PFSK-1 (cell line): ENCODE data around the gene RDM1.

Experiments
- FOXP2 ChIP-seq: optimal IDR thresholded peaks from 2 replicates; pipeline ENCODE3; 2011; ENCODE audit warnings: borderline replicate concordance, control low read depth, inconsistent platforms; ENCODE audit not compliant: insufficient read depth; ENCODE audit errors: extremely low read length, extremely low read depth
- POLR2AphosphoS5 ChIP-seq: IDR thresholded peaks from 2 replicates; pipeline ENCODE4 v1.6.1; 2012; ENCODE audit warnings: low read depth, mild to moderate bottlenecking, control low read depth, low read length, moderate library complexity
- SIN3A ChIP-seq: IDR thresholded peaks from 2 replicates; pipeline ENCODE4 v1.6.1; 2012; ENCODE audit warnings: mild to moderate bottlenecking, low read length, moderate library complexity, borderline replicate concordance; ENCODE audit not compliant: insufficient read depth

- TF ChIP-seq SIN3A, result no peak
- TF ChIP-seq FOXP2, result no peak
- no peak for TF ChIP-seq POLR2AphosphoS5
Observed at GRCh38 chr17:35892091-35893035, 38.2 kb downstream of the RDM1 start.
